Measurements from ENCODE around the gene MYO3B.
"Not testable (repeated sequence)": the region's sequence is repeated elsewhere in the genome, so short reads cannot be mapped to it uniquely, and the experiment has no call there.

MYO3B gene

DNA sequence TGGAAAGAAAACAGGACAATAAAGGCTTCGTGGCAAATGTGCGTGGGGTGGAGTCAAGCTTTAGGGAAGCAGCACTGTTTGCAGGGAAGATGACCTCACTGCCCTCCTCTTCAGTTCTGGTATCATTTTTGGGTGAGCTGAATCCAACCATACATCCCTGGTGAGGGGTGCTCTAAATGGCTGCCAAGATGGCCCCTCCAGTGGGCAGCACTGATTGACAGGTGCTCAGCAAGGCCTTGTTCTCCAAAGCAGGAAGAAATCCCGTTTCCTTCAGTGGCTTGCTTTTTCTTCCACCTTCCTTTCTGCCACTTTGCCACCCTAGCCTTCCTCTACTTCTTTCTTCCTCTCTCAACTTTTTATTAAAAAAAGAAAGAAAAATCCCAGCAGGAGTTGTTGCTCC is 404.4 kb downstream of the MYO3B start:
- no peak for DNase-seq

GRCh38 chr2:170582751-170583463 is 405.0 kb downstream of the MYO3B start:
- DNase-seq = no peak

GRCh38 chr2:170585067-170585466 is 407.1 kb downstream of the MYO3B start:
- DNase-seq = no peak

DNA sequence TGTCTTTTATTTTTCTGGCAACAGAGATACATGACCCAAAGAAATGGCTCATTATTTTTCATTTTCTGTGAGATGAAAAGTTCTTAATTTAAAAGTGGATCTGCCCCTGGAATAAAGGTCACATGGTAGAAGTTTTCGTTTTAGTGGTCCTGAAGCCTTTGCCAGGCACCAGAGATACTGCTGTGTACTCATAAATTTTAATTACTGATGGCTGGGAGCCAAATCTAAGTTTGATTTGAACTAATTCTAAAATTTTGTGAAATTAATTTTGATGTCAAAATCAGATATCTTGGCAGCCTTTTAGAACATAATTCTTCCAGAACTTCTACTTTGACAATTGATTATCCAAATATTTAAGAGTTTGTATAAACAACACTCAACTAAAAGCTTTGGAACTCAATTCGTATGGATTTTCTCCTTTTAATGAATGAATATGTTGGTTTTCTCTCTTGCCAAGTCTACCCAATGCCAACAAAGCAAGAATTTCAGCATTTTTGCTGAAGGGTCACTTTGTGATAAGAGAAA is 408.7 kb downstream of the MYO3B start:
- no peak for DNase-seq

- DNase-seq = no peak
These were observed 409.2 kb downstream of the MYO3B start for GRCh38 chr2:170587117-170587516.

DNA sequence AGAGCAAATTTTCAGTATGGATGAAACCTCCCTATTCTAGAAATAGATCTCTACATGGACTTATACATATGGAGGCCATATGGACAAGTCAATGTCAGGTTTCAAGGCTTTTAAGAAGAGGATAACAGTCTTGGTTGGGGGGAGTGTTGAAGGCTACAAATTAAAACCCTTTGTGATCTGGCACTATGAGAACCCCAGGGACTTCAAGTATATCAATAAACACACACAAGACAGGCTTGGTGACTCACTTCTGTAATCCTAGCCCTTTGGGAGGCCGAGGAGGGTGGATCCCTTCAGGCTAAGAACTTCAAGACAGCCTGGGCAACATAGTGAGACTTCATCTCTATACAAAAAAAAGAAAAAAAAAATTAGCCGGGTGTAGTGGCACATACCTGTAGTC is 410.0 kb downstream of the MYO3B start:
- DNase-seq = no peak

- DNase-seq = no peak
These were observed 410.8 kb downstream of the MYO3B start for GRCh38 chr2:170588729-170589128.

DNA sequence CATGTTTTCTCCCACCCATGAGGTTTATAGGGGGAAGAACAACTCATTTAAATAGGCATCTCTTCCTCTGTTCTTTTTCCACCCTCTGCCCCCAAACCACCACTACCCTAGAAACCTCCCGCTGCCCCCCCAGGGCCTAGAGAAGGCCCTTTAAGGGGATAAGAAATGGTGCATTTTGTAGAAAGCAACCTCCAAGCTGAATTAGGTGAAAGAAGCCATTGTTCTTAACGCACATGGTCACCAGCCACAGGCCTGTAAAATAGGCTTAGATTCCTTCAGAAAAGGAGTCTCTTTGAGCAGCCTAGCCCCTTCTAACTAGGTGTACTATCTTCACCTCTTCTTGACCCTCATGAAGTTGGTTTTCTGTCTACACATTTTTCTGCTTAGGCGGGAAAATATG is 418.6 kb downstream of the MYO3B start:
- no peak for DNase-seq

DNA sequence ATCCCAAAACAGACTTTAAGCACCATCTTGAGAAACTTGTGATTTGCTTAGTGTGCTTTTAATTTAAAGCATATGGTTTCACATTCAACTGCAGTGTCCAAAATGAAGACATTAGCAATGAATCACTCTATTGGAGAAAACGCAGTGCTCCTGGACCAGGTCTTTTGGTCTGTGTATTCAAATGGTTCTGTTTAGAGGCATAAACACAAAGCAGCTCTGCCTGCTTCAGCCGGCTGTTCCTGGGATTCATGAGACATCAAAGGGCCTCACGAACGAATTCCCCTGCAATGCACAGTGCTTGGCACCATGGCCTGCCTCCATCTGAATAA is 420.1 kb downstream of the MYO3B start:
- no peak for DNase-seq

- DNase-seq = no peak
These were observed 423.5 kb downstream of the MYO3B start for GRCh38 chr2:170601489-170601888.

DNA sequence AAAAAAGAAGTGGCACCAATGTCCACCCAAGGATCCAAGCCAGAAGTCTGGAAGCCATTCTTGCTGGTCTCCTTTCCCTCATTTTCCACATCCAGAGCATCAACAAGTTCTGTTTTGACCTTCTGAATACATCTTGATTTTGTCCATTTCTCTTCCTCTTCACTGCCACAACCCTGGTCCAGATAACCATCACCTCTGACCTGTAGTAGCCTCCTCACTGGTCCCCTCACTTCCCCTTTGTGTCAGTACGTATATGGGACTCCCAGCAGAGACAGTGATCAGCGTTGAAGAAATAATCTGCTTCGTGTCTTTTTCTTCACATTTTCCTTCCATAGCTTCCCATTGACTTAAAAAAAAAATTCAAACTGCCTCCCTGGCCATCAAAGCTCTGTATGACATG is 427.9 kb downstream of the MYO3B start:
- DNase-seq = no peak

DNA sequence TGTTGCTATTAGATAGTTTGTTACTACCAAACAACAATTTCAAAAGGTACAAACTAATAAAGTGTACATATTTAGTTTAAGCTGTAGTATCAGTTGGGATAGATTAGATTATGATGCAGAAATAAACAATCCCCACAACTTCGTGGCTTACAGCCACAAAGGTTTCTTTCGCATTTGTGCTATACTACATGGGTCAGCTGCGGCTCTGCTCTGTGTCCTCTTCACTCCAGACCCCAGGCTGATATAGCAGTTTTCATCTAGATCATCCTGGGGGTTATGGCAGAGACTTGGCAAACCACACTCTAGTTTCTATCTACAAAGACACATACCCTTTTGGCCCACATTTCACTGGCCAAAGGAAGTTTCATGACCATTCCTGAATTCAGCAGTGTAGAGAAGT is 429.2 kb downstream of the MYO3B start:
- no peak for DNase-seq

- DNase-seq = no peak
These were observed 432.7 kb downstream of the MYO3B start for GRCh38 chr2:170610615-170611014.

GRCh38 chr2:170618948-170619347 is 441.0 kb downstream of the MYO3B start:
- not testable (repeated sequence) for DNase-seq

- DNase-seq = not testable (repeated sequence)
These were observed 457.1 kb downstream of the MYO3B start for GRCh38 chr2:170635094-170635493.

- DNase-seq = no peak
These were observed 461.7 kb downstream of the MYO3B start for GRCh38 chr2:170639635-170640034.

GRCh38 chr2:170641961-170642360 is 464.0 kb downstream of the MYO3B start:
- no peak for DNase-seq

- no peak for DNase-seq
These were observed 465.4 kb downstream of the MYO3B start for GRCh38 chr2:170643346-170643745.

- DNase-seq = no peak
These were observed 469.9 kb downstream of the MYO3B start for GRCh38 chr2:170647741-170648436.

DNA sequence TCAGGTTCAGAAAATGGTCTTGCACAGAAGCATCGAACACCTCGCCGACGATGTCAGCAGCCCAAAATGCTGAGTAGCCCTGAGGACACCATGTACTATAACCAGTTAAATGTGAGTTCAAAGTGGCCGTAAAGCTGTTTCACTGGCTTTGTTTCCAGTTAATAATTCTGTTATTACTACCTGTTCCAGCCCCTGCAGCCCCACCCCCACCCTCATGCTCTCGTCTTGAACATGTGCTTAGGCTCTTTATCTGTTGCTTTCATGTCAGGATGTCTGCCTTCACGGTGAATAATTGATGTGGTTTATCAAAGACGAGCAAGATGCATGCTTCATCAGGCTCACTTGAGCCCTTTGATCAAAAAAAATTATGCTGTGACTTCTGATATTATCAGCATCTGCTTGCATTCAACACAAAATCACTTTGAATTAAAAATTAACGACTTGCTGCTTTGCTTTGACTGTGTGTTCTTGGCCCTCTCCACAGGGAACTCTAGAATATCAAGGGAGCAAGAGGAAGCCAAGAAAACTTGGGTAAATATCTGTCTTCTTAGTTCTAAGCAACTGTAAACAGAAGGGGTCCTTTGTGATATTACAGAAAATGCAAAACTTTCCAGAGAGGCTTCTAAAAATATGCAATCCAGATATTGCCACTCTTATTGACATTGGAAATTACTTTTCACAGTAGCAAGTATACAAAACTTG is 473.8 kb downstream of the MYO3B start:
- DNase-seq = peak; percentile 66

DNA sequence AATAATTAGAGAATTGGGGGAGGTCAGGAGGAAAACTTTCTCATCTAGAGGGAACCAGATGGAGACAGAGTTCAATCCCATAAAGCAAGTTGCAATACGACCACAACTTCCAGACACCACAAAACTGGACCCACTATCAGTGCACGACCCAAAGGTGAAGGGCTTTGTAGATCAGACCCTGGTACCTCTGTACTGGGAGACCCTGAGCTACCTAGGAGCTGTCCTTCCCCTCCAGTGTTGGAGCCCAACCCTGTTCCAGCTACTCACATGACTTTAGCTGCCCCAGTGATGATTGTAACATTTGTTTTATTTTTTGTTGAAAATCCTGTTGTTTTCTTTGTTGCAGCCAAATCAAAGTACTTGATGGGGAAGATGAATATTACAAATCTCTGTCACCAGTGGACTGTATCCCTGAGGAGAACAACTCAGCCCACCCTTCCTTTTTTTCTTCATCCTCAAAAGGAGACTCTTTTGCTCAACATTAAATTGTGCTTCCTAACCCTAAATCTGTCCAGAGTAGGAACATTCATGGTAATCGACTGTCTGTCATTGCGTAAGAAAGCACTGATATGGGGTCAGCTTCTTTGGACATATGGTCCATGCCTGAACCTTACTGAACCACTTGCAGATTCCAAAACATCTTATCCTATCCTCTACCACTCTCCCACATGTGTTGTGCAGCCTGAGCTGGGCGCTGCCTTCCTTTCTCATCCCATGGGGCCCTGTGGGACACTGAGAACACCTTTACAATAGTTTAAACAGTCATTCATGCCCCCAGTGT is 474.9 kb downstream of the MYO3B start:
- no peak for DNase-seq

GRCh38 chr2:170656669-170657068 is 478.7 kb downstream of the MYO3B start:
- no peak for DNase-seq

GRCh38 chr2:170660409-170660808 is 482.5 kb downstream of the MYO3B start:
- no peak for DNase-seq

All from activated effector memory CD4-positive, alpha-beta T cell treated with anti-CD3 and anti-CD28 coated beads, Interleukin-2, amount 50 U/mL, for 16 hours (primary cell).